Measurements from ENCODE around the gene ATXN7L1.

GRCh38 chr7:105599551-105599950 is 276.8 kb downstream of the ATXN7L1 start:
- no peak for TF ChIP-seq CTCF (IDR thresholded peaks at IDR 0.05; ENCODE audit: low read depth, low read length)
- no peak for TF ChIP-seq EZH2phosphoT487 (IDR thresholded peaks at IDR 0.05; ENCODE audit: low read depth)

Measured in OCI-LY3 (cell line).